ENCODE data around the gene OR8G1.
"Not testable (repeated sequence)": the region's sequence is repeated elsewhere in the genome, so short reads cannot be mapped to it uniquely, and the experiment has no call there.

Gene OR8G1, protein sequence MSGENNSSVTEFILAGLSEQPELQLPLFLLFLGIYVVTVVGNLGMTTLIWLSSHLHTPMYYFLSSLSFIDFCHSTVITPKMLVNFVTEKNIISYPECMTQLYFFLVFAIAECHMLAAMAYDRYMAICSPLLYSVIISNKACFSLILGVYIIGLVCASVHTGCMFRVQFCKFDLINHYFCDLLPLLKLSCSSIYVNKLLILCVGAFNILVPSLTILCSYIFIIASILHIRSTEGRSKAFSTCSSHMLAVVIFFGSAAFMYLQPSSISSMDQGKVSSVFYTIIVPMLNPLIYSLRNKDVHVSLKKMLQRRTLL

DNA sequence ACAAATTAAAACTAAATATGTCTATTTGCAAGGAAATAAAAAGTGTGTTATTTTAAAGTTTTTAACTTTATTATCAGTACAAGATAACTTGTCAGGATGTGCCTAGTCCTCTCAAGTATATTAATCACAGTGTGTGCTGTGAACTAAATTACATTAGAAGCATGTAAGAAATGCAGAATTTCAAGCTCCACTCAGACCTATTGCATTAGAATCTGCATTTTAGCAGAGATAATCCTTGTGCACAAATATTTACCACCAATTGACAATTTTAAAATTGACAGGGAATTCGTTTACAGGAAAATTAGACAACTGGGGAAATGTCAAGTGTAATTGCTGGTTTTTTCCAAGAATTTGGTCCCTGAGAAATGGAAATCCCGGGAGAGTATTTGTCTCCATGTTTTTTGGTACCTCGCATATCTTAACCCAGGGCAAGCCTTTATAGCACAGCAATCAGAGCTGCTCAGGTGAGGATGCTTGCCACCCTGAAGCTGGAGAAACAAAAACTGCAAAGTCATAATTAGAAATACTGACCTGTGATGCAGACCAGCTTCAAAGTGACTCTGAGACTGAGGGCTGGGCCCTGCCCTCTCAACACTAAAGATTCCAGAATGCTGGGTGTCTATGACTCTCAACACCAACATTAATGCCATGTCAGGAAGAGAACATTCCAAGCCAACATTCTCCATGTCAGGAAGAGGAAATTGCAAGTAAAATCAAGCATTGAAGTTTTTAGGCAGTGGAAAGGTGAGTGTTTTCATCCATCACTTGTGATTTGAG, at the start of gene OR8G1:
TSS of gene OR8G1 (plus strand) at position 475 of the 777 bp plus-strand sequence. CDS start 8,581 bp downstream, outside the sequence.
- DNase-seq, result no peak

DNA sequence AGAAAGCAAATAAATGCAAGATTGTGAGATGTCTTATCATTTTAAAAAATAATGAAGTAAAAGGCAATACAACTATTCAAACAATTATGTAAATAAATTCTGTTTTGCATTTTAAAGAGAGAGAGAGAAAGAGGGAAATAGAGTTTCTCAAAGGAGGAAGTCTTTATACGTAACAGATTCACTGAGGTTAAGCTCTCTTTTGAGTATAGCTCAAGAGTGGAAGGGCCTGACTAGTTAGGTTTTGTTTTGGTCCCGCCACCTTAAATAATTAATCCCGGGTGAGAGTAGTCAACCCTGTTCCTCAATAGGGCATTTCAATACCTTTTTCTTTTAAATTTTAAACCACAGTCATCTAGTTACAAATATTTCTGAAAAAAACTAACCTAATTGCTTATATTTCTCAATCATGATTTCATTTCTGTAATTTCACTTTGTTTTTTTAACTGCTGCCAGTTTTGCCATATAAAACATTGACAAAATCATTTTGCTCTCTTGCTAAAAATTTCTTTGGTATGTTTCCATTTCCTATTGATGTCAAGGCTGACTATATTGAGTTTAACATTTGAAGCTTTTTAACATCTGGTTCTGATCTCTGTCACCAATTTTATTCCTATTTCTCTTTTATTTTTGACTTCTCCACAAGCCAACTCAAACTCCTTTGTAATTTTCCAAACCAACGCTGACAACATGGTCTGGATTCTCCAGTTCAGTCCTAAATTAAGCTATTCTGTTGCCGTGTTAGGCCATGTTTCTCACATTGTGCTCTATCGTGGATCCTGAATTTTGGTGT, 47.5 kb upstream of the OR8G1 start:
- DNase-seq, result no peak

DNA sequence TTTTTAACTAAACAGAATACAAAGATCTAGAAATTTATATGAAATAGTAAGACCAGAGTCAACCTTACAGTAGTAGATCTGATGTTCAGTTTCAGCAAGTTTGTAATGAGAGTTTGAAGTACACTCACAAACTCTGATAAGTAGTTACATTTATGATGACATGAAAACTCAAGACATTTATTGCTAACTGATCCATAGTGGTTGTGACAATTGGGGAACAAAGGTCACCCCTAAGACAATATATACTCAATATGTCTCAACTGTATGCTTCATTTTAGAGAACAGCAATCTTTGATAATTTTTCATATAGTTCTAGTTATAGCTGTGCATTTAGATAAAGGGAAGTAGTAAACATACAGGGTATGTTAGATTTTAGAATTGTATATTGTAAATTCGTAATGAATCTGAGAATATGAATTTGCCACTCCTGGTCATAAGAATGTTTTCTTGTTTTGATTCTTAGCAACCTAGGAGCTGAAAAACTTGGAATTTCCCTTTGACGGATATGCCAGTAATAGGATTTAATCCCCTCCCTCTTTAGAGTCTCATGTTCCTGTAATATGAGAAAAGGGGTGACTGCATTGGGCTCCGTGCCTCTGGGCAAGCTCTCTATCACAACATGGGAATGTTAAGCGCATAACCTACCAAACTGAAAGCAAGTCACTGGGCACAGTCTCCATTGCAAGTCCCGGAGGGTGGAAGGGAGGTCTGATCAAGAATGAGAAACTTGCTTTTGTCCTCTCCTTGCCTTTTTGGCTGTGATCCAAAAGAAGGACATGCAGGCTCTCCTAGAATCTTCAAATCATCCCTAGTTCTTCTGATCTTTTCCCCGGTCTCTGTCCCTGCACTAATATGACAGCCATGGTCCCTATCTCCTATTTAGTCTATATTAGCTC, 46.4 kb upstream of the OR8G1 start:
- DNase-seq, result no peak

DNA sequence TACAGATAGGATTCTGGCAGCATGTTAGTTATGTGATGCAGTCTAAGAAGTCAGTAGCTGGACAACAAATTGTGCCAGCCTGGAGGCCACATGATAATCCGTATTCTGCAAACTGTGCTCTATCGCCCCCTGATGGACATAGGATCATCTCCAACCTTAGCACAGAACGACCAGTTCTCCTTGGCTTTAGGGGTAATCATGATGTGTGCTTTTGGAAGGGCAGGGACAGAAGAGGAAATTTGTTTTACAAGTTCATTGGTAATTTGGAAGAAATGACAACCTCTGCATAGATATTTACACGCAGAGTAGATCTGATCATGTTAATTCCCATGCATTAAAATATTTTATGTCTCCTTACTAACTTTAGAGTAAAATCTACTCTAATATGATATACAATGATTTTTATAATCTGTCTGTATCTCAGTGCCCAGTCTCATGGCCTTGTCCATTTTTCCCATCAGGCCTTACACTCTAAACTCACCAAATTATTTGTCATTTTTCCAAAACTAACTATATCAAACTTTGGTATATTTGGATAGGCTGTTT, 45.6 kb upstream of the OR8G1 start:
- peak; percentile 45 to 50 for DNase-seq

DNA sequence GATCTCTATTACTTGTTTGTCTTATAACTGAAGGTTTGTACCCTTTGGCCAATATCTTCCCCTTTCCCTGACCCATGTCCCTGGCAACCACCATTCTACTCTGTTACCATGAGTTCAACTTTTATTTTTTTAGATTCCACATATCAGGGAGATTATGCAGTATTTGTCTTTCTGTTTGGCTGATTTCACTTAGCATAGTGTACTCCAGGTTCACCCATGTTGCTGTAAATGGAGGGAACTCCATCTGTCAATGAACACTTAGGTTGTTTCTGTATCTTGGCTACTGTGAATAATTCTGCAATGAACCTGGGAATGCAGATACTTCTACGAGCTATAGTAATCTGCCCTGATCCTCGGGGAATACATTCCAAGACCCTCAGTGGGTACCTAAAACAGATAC, 42.9 kb upstream of the OR8G1 start:
- no peak for DNase-seq

DNA sequence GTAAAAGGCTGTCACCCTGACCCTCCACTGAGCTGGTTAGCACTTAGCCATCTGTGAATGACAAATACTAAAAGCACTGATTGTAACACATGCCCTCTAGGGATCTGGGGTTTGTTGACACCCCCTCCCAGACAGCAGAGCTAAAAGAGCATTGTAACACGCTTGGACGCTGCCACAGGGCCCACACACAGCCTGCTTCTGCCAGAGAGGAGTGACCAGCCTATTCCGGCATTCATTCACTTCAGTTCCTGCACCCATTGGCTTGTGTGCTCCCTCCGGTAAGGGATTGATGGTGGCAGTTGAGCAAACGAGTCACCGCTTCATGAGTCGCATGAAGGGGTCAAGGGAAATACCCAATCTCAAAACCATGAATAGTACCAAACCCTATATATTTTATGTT, 42.0 kb upstream of the OR8G1 start:
- DNase-seq, result no peak

DNA sequence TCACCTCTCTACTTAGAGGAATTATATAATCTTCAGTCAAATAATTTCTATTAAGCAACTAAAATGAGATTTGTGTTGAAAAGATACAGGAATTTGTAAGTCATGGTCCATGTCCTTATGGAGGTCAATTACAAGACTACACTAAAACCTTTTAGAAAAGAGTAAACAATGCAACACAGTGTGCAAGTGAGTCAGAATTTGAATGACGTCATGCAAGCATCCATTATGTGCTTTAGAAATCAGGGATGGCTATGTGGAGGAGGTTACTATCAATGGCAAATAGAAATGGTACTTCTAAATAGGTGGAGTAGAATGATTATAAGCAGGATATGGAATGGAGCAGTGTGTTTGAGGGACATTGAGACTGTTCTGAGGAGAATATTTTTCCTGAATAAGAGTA, 41.2 kb upstream of the OR8G1 start:
- DNase-seq, result peak; percentile 16 to 35

DNA sequence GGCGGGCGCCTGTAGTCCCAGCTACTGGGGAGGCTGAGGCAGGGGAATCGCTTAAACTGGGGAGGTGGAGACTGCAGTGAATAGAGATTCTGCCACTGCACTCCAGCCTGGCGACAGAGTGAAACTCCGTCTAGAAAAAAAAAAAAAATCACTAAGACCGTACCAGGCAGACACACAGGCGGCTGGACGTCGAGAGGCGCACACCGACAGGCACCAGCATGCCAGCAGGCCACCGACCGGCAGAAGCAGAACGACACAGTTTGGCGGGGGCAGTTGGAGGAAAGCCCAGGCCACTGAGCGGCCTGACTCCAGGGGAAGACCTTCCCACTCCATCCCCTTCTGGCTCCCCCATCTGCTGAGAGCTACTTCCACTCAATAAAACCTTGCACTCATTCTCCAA, 40.2 kb upstream of the OR8G1 start:
- DNase-seq, result no peak

DNA sequence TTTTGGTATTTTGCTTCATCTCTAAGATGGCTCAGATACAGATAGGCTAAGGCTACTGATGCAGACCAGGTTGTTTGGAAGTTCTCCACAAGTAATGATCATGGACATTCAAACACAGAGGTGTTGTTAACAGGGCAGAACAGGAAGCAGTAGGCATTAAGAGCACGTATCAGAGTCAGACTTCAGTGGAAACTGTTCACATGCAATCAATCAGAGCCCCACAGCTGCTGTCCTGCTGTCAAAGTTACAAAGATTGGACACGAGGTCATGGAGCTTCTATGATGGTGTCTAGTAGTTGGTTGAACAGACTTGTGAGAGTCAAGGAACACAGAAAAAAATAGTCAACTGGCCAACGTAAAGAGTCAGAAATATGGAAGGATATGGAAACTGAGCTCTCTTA, 37.9 kb upstream of the OR8G1 start:
- no peak for DNase-seq

DNA sequence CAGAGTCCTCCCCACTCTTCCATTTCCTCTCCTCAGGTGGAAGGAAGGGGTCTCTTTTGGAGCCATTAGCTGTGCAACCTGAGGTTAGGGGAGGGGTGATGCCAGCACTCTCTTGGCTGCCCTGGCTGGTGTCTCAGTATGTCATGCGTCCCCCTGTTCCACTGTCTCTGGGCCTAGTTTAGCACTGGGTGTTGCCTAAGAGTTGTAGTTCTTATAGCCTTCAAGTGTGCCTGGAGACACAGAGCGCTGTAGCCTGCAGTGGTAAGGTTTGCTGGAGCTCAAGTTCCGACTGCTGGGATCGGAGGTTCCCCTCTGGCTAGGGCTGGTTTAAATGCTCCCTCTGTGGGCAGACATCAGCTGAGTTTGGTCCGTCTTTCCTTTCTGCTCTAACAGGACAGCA, 36.9 kb upstream of the OR8G1 start:
- no peak for DNase-seq

DNA sequence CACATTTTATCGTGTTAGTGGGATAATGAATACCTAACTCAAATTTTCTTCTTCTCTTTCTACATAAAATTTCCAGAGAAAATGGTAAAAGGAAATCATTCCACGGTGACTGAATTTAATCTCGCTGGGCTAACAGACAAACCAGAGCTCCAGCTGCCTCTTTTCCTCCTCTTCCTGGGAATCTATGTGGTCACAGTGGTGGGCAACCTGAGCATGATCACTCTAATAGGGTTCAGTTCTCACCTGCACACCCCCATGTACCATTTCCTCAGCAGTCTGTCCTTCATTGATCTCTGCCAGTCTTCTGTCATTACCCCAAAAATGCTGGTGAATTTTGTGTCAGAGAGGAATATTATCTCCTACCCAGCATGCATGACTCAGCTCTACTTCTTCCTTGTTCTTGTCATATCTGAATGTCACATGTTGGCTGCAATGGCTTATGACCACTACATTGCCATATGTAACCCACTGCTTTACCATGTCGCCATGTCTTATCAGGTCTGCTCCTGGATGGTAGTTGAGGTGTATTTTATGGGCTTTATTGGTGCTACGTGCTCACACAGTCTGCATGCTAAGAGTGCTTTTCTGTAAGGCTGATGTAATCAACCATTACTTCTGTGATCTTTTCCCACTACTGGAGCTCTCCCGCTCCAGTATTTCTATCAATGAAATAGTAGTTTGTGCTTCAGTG, 33.6 kb upstream of the OR8G1 start:
- DNase-seq, result no peak

DNA sequence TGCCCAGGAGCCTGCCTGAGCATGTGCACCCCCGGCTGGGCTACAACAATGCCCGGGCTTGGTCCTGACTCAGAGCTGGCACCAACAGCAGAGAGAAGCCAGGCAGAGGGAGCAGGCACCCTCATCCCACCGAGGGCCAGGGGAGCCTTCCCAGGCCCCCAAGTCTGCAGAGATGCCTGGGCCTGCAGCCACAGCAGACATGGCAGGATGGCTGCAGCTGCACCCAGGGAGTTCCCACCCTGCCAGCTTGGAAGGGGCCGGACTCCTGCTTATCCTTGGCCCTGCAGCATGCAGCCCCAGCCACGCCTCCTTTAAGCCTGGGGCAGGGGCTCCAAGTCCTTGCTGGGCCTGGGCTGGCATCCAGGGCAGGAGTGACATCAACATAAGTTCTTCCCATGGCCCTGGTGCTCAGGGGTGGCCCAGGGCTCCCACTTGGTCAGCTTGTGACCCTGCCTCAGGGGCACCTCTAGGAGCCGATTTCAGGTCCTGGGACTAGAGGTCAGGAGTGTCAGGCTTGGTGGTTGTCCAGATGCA, 31.0 kb upstream of the OR8G1 start:
- DNase-seq, result no peak

DNA sequence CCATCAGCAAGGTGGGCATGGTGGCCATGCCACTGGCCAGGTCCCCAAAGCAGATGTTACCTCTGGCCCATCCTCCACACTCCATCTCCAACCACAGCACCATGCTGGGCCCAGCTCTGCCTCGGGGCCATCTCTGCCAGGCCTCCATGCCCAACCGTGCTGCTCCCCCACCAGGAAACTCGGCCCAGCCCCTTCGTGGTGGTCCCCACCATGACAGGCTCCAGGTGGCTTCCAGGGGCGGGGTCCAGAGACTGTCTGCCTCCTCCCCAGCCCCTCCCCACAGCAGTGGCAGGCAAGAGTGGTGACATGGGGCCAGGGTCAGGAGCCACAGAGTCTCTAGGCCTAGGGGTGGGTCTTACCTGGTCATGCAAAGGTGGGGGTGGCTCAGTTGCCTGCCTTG, 30.5 kb upstream of the OR8G1 start:
- DNase-seq, result no peak

DNA sequence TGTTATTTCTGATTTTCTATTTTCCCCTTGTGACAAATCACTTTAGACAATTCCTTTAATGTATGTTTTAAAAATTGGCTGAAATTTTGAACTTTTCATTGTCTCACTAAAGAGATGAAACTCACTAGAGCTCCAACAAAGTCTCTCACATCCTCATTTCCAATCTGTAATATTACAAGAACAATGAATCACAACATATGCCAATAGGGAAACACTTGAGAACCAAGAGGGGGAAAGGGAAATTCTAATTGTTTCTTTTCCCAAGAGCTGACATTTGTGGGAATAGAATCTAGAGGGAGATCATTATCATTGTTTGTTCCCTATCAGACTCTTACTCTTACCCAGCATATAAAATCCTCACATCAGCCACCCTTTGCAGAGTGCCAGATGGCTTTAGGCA, 29.6 kb upstream of the OR8G1 start:
- DNase-seq, result no peak

DNA sequence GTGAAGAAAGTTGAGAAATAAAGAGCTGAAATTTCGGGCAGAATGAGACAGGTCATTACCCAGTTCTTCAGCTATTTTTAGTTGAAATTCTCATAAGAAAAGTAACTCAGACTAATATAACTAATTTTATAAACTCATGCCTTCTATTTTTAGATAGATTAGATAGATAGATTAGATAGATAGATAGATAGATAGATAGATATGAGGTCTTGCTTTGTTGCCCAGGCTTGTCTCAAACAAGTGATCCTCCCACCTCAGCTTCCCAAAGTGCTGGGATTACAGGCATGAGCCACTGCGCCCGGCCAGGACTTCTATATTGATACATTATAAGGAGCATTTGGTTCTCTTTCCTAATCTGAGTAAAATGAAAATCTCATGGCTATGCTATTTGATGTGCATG, 26.9 kb upstream of the OR8G1 start:
- no peak for DNase-seq

DNA sequence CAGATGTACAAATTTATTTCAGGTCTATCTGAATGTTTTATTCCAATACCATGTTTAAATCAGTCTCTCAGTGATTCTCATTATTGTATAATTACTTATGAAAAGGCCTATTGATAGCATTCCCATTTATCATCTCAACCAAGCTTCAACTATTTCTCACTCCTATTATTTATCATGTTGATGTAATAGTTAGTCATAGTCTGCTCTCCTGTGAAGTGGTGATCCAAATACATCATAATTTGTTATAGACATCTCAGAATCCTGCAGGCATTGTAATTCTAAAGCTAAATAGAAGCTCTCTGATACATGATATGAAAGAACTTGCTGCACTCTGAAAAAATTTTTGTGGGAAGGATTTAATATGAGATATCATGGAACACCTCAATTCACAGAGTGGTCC, 21.8 kb upstream of the OR8G1 start:
- no peak for DNase-seq

DNA sequence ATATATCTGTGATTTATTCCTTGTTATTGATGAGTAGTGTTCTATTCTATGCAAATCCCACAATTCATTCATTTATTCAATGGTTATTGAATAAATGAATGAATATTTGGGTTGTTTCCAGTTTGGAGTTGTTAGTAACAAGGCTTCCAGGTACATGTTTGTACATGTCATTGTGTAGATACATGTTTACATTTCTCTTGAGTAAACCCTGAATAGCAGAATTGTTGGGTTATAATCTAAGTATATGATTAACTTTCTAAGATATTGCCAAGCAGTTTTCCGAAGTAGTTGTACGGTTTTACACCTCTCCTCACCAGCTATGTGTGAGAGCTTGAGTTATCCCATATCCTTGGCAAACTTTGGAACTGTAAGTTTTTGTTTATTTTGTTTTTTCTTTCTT, 18.5 kb upstream of the OR8G1 start:
- no peak for DNase-seq

DNA sequence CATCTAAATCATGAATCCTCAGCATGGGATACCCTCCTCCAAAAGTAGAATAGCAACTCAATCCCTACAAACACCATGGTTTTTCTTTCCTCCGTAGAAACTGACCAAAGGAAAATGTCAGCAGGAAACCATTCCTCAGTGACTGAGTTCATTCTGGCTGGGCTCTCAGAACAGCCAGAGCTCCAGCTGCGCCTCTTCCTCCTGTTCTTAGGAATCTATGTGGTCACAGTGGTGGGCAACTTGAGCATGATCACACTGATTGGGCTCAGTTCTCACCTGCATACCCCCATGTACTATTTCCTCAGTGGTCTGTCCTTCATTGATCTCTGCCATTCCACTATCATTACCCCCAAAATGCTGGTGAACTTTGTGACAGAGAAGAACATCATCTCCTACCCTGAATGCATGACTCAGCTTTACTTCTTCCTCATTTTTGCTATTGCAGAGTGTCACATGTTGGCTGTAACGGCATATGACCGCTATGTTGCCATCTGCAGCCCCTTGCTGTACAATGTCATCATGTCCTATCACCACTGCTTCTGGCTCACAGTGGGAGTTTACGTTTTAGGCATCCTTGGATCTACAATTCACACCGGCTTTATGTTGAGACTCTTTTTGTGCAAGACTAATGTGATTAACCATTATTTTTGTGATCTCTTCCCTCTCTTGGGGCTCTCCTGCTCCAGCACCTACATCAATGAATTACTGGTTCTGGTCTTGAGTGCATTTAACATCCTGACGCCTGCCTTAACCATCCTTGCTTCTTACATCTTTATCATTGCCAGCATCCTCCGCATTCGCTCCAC, 16.1 kb upstream of the OR8G1 start:
- not testable (repeated sequence) for DNase-seq

DNA sequence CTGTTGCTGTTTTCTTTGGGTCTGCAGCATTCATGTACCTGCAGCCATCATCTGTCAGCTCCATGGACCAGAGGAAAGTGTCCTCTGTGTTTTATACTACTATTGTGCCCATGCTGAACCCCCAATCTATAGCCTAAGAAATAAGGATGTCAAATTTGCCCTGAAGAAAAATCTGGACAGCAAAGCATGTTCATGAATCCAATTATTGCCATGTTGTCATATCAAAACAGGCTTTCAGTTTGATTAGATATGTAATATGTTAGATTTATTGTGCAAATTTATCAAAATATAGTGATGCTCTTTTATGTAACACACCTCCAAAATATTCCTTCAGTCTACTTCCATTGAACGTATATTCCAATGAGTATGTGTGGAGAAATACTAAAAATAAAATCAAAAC, 15.4 kb upstream of the OR8G1 start:
- DNase-seq, result no peak

DNA sequence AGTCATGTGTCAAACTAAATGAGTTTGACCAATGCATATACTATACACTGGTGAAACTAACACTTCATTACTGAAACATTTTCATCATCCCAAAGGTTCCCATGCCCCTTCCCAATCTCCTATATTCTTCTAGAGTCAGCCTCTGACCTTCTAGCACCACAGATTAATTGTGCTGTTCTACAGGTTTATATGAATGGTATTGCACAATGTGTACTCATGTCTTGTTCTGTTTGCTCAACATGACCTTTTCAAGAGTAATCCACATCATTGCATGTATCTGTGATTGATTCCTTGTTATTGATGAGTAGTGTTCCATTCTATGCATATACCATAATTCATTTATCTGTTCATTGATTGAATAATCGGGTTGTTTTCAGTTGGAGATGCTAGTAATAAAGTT, 7.5 kb upstream of the OR8G1 start:
- peak; percentile 67 to 75 for DNase-seq

DNA sequence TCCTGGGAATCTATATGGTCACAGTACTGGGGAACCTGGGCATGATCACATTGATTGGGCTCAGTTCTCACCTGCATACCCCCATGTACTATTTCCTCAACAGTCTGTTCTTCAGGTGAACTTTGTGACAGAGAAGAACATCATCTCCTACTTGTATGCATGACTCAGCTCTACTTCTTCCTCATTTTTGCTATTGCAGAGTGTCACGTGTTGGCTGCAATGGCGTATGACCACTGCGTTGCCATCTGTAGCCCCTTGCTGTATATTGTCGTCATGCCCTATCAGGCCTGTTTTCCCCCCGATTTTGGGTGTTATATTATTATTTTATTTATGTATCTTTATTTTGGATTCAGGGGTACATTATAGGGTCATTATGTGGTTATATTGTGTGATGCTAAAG, 2.4 kb upstream of the OR8G1 start:
- no peak for DNase-seq

All from SHP77 (cell line).